ENCODE results near the gene TMC1. TPM values are rescaled to one million over a fixed set of nuclear protein-coding genes. Genes with fewer than 3 reads are reported as not detected.

The TMC1 gene
- total RNA-seq, 1 experiment from 2014 or later = 5.5 TPM

DNA sequence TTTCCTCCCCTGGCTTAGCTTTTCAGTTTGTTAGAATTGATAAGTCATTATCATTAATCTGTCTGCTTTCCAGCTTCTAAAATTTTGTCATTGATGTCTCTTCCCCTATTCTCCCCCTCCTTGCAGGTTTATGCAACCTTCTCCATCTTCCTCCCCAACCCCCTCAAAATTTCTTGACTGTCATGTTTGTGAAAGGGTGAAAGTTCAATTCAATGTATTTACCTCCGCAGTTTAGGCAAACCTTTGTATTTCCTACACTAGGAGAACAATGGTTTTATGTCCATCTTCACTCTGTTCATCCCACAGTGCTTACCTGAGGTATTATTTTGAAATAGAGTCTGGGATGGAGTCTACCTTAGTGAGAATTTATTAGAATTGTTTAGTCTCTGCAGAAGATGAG is 313.6 kb downstream of the TMC1 start:
- intact Hi-C loops (cut with micrococcal nuclease; ENCODE audit: unreplicated experiment) = no loop called here
- H3K4me2 ChIP-seq = no peak overlapping the region
- no peaks in the 10 kb centered on the region for H3K36me3 ChIP-seq (ENCODE audit: low read depth)
- no peaks in the 10 kb centered on the region for H3K79me2 ChIP-seq (ENCODE audit: low read depth)
- no peaks in the 10 kb centered on the region for H3F3A ChIP-seq (ENCODE audit: insufficient read depth, low read depth)
- no peaks in the 10 kb centered on the region for H4K20me1 ChIP-seq (ENCODE audit: insufficient read depth)
- H3K27me3 ChIP-seq (ENCODE audit: insufficient read depth, low read depth) = no peaks in the 10 kb centered on the region
- H3K4me1 ChIP-seq (replicated peaks; ENCODE audit: insufficient read depth) = no peaks in the 10 kb centered on the region
- no peak for DNase-seq
- no peak overlapping the region for H2AFZ ChIP-seq
- ChIA-PET POLR2A (ENCODE audit: unreplicated experiment) (no interaction called here), CTCF (interaction anchor here (0.8 kb wide), 1 partner anchor 22 kb away, joined by 3 read pairs; no protein-coding TSS in a partner anchor)
- no peak overlapping the region for H3K27ac ChIP-seq
- H3K9me2 ChIP-seq (ENCODE audit: insufficient read depth) = no peaks in the 10 kb centered on the region
- H3K4me3 ChIP-seq = no peak overlapping the region
- no peaks in the 10 kb centered on the region for H3K9me3 ChIP-seq (ENCODE audit: insufficient read depth, low read depth)
- BruUV-seq (replicated peaks) = no TSS peak
- no peak for TF ChIP-seq CTCF (conservative IDR thresholded peaks at IDR 0.05)
- no peak for TF ChIP-seq EZH2 (IDR thresholded peaks at IDR 0.05; ENCODE audit: low read depth)

- H3K4me1 ChIP-seq (replicated peaks; ENCODE audit: insufficient read depth) = no peaks in the 10 kb centered on the region
- H3K36me3 ChIP-seq (ENCODE audit: low read depth) = no peaks in the 10 kb centered on the region
- no peak overlapping the region for H3K4me3 ChIP-seq
- ChIA-PET POLR2A (ENCODE audit: unreplicated experiment) (no interaction called here), CTCF (no interaction called here)
- BruUV-seq (replicated peaks) = no TSS peak
- H3F3A ChIP-seq (ENCODE audit: insufficient read depth, low read depth) = no peaks in the 10 kb centered on the region
- TF ChIP-seq CTCF (conservative IDR thresholded peaks at IDR 0.05) (no peak), EZH2 (IDR thresholded peaks at IDR 0.05; ENCODE audit: low read depth) (no peak)
- no peaks in the 10 kb centered on the region for H3K79me2 ChIP-seq (ENCODE audit: low read depth)
- H3K27me3 ChIP-seq (ENCODE audit: insufficient read depth, low read depth) = no peaks in the 10 kb centered on the region
- no peaks in the 10 kb centered on the region for H3K9me3 ChIP-seq (ENCODE audit: insufficient read depth, low read depth)
- no peak overlapping the region for H2AFZ ChIP-seq
- no peak for DNase-seq
- intact Hi-C loops (cut with micrococcal nuclease; ENCODE audit: unreplicated experiment) = no loop called here
- H3K9me2 ChIP-seq (ENCODE audit: insufficient read depth) = no peaks in the 10 kb centered on the region
- no peak overlapping the region for H3K27ac ChIP-seq
- H3K4me2 ChIP-seq = no peak overlapping the region
- no peaks in the 10 kb centered on the region for H4K20me1 ChIP-seq (ENCODE audit: insufficient read depth)
These were observed 315.4 kb downstream of the TMC1 start for GRCh38 chr9:72836790-72837189.

- H3K4me3 ChIP-seq = no peak overlapping the region
- H3K9me2 ChIP-seq (ENCODE audit: insufficient read depth) = no peaks in the 10 kb centered on the region
- H4K20me1 ChIP-seq (ENCODE audit: insufficient read depth) = no peaks in the 10 kb centered on the region
- H3K4me2 ChIP-seq = no peak overlapping the region
- no peaks in the 10 kb centered on the region for H3F3A ChIP-seq (ENCODE audit: insufficient read depth, low read depth)
- no peaks in the 10 kb centered on the region for H3K79me2 ChIP-seq (ENCODE audit: low read depth)
- intact Hi-C loops (cut with micrococcal nuclease; ENCODE audit: unreplicated experiment) = no loop called here
- no peak overlapping the region for H3K27ac ChIP-seq
- no TSS peak for BruUV-seq (replicated peaks)
- H3K27me3 ChIP-seq (ENCODE audit: insufficient read depth, low read depth) = no peaks in the 10 kb centered on the region
- 0 out of 2 replicates have a peak, but pooled peaks cover under 1% of the 10 kb centered on the region for H3K9me3 ChIP-seq (ENCODE audit: insufficient read depth, low read depth)
- H2AFZ ChIP-seq = no peak overlapping the region
- ChIA-PET CTCF (interaction anchor here (0.6 kb wide), 1 partner anchor 184 kb away, joined by 3 read pairs; no protein-coding TSS in a partner anchor), POLR2A (ENCODE audit: unreplicated experiment) (no interaction called here)
- no peaks in the 10 kb centered on the region for H3K36me3 ChIP-seq (ENCODE audit: low read depth)
- DNase-seq = no peak
- TF ChIP-seq CTCF (conservative IDR thresholded peaks at IDR 0.05) (no peak), EZH2 (IDR thresholded peaks at IDR 0.05; ENCODE audit: low read depth) (no peak)
- H3K4me1 ChIP-seq (replicated peaks; ENCODE audit: insufficient read depth) = peaks cover 9% of the 10 kb centered on the region
These were observed 317.7 kb downstream of the TMC1 start for GRCh38 chr9:72839085-72839484.

Measured in PC-9 (cell line).